Mesenchymal stem cell (in vitro differentiated cells and primary cell): Measurements from ENCODE around the gene THOC2.
"Not testable (repeated sequence)": the region's sequence is repeated elsewhere in the genome, so short reads cannot be mapped to it uniquely, and the experiment has no call there.

Source experiments
- DNase-seq: peaks from one replicate; pipeline ENCODE4 v3.0.0-alpha.2; 2013
- H2AFZ ChIP-seq: one replicate; pipeline ENCODE4 v1.6.1; 2013; ENCODE audit warnings: low read depth, mild to moderate bottlenecking, control low read depth, inconsistent platforms, low read length, moderate library complexity
- H2AK5ac ChIP-seq: 2 replicates; pipeline ENCODE4 v1.6.1; 2013; ENCODE audit warnings: low read length, moderate library complexity, mild to moderate bottlenecking, inconsistent platforms; ENCODE audit not compliant: severe bottlenecking
- H2BK120ac ChIP-seq: one replicate; pipeline ENCODE4 v1.6.1; 2013; ENCODE audit warnings: low read depth, mild to moderate bottlenecking, inconsistent platforms, low read length, moderate library complexity
- H2BK12ac ChIP-seq, 2 experiments: one replicate each; pipeline ENCODE4 v1.6.1; 2013; ENCODE audit warnings: inconsistent platforms in 2 of 2, low read length in 2 of 2, mild to moderate bottlenecking in 2 of 2, moderate library complexity in 2 of 2, control low read depth in 1 of 2
- H2BK15ac ChIP-seq: one replicate; pipeline ENCODE4 v1.6.1; 2013; ENCODE audit warnings: mild to moderate bottlenecking, low read depth, inconsistent platforms; ENCODE audit not compliant: poor library complexity, severe bottlenecking
- H2BK5ac ChIP-seq: 2 replicates; pipeline ENCODE4 v1.6.1; 2013; ENCODE audit warnings: low read depth, mild to moderate bottlenecking, low read length, control low read depth, inconsistent platforms; ENCODE audit not compliant: poor library complexity, severe bottlenecking
- H3K14ac ChIP-seq, 2 experiments: one replicate each; pipeline ENCODE4 v1.6.1; 2013; ENCODE audit warnings: inconsistent platforms in 2 of 2, low read length in 2 of 2, control low read depth in 1 of 2, mild to moderate bottlenecking in 1 of 2, moderate library complexity in 1 of 2
- H3K18ac ChIP-seq, 2 experiments: one replicate each; pipeline ENCODE4 v1.6.1; 2013; ENCODE audit warnings: inconsistent platforms in 2 of 2, low read length in 2 of 2, control low read depth in 1 of 2, low read depth in 1 of 2, mild to moderate bottlenecking in 1 of 2
- H3K23ac ChIP-seq, 2 experiments: one replicate each; pipeline ENCODE4 v1.6.1; 2013; ENCODE audit warnings: inconsistent platforms in 2 of 2, low read length in 2 of 2, mild to moderate bottlenecking in 2 of 2, moderate library complexity in 2 of 2, control low read depth in 1 of 2
- H3K27ac ChIP-seq: 2 replicates; pipeline ENCODE4 v1.5.1; 2013; ENCODE audit warnings: mild to moderate bottlenecking, moderate library complexity, low read length, control low read depth, inconsistent platforms; ENCODE audit not compliant: poor library complexity, severe bottlenecking
- H3K27me3 ChIP-seq, 2 experiments: 2 replicates each; pipeline versions ENCODE4 v1.6.1 to v1.7.0; 2013; ENCODE audit warnings: low read length in 2 of 2, mild to moderate bottlenecking in 2 of 2, moderate library complexity in 2 of 2, control low read depth in 1 of 2, inconsistent platforms in 1 of 2; ENCODE audit not compliant: control insufficient read depth in 1 of 2, insufficient read depth in 1 of 2
- H3K36me3 ChIP-seq, 2 experiments: 2 replicates each; pipeline versions ENCODE4 v1.6.1 to v1.7.0; 2013; ENCODE audit warnings: low read length in 2 of 2, control low read depth in 1 of 2, inconsistent platforms in 1 of 2, low read depth in 1 of 2, mild to moderate bottlenecking in 1 of 2; ENCODE audit not compliant: insufficient read depth in 2 of 2, control insufficient read depth in 1 of 2
- H3K4ac ChIP-seq, 2 experiments: one replicate each; pipeline ENCODE4 v1.6.1; 2013; ENCODE audit warnings: inconsistent platforms in 2 of 2, low read length in 2 of 2, mild to moderate bottlenecking in 2 of 2, moderate library complexity in 2 of 2, control low read depth in 1 of 2, low read depth in 1 of 2
- H3K4me1 ChIP-seq: 2 replicates; pipeline ENCODE4 v1.6.1; 2013; ENCODE audit warnings: low read depth, low read length, control low read depth; ENCODE audit not compliant: control insufficient read depth, insufficient read depth
- H3K4me2 ChIP-seq: 2 replicates; pipeline ENCODE4 v1.6.1; 2013; ENCODE audit warnings: low read length, mild to moderate bottlenecking, inconsistent platforms; ENCODE audit not compliant: poor library complexity, severe bottlenecking
- H3K4me3 ChIP-seq, 2 experiments: 2 replicates each; pipeline versions ENCODE4 v1.5.1 to v1.7.0; 2013; ENCODE audit warnings: low read length in 2 of 2, mild to moderate bottlenecking in 2 of 2, control low read depth in 1 of 2, low read depth in 1 of 2; ENCODE audit not compliant: insufficient read depth in 1 of 2
- H3K79me1 ChIP-seq: replicated peaks from 2 replicates; pipeline ENCODE4 v1.6.1; 2013; ENCODE audit warnings: mild to moderate bottlenecking, control low read depth, low read length, inconsistent platforms; ENCODE audit not compliant: poor library complexity, severe bottlenecking
- H3K9ac ChIP-seq: 2 replicates; pipeline ENCODE4 v1.7.0; 2013; ENCODE audit warnings: mild to moderate bottlenecking, low read length, moderate library complexity
- H3K9me3 ChIP-seq: 2 replicates; pipeline ENCODE4 v1.7.0; 2013; ENCODE audit warnings: mild to moderate bottlenecking, low read length; ENCODE audit not compliant: control insufficient read depth
- H4K8ac ChIP-seq: one replicate; pipeline ENCODE4 v1.6.1; 2013; ENCODE audit warnings: inconsistent platforms, mild to moderate bottlenecking, low read length, moderate library complexity
- H4K91ac ChIP-seq: one replicate; pipeline ENCODE4 v1.6.1; 2013; ENCODE audit warnings: mild to moderate bottlenecking, low read length, inconsistent platforms
- WGBS: methylation state at CpG from one replicate; pipeline ENCODE4 v1.1.7; 2013; ENCODE audit warnings: mixed read lengths; 5-methylcytosine and 5-hydroxymethylcytosine counted together

Gene THOC2

GRCh38 chrX:123728554-123728953, 4.3 kb downstream of the THOC2 start:
- Histone ChIP-seq H3K4me2 (no peak overlapping the region), H3K27me3 (no peaks in the 10 kb centered on the region), H3K9me3 (no peaks in the 10 kb centered on the region), H3K23ac (no peak overlapping the region), H2BK12ac (no peak overlapping the region), H2BK120ac (no peak overlapping the region), H3K4me1 (peaks cover 3% of the 10 kb centered on the region), H4K8ac (no peak overlapping the region), H4K91ac (no peak overlapping the region), H2BK15ac (no peak overlapping the region), H3K4ac (no peak overlapping the region), H3K18ac (no peak overlapping the region), H3K27ac (no peak overlapping the region), H2BK5ac (no peak overlapping the region), H3K9ac (no peak overlapping the region), H3K14ac (no peak overlapping the region), H3K4me3 (no peak overlapping the region), H2AK5ac (no peak overlapping the region), H3K79me1 (no peaks in the 10 kb centered on the region), H2AFZ (no peak overlapping the region), H3K36me3 (peaks cover 0 to 13% of the 10 kb centered on the region in 2 experiments)
- no peak for DNase-seq
- WGBS = 100% methylated on average over 1 of the region's 3 CpGs

GRCh38 chrX:123728016-123728415, 4.8 kb downstream of the THOC2 start:
- 50% methylated on average over 2 of the region's 3 CpGs for WGBS
- H4K8ac ChIP-seq = no peak overlapping the region
- H3K27me3 ChIP-seq = no peaks in the 10 kb centered on the region
- H3K23ac ChIP-seq = no peak overlapping the region
- H2BK5ac ChIP-seq = no peak overlapping the region
- peaks cover 3% of the 10 kb centered on the region for H3K4me1 ChIP-seq
- no peak overlapping the region for H3K4me2 ChIP-seq
- H2BK120ac ChIP-seq = no peak overlapping the region
- no peak overlapping the region for H3K18ac ChIP-seq
- no peak overlapping the region for H3K9ac ChIP-seq
- H2AK5ac ChIP-seq = no peak overlapping the region
- H3K4ac ChIP-seq = no peak overlapping the region
- no peak overlapping the region for H2BK15ac ChIP-seq
- no peak overlapping the region for H3K14ac ChIP-seq
- H3K4me3 ChIP-seq = no peak overlapping the region
- no peak for DNase-seq
- peaks cover 0 to 13% of the 10 kb centered on the region in 2 experiments for H3K36me3 ChIP-seq
- H2BK12ac ChIP-seq = no peak overlapping the region
- H3K79me1 ChIP-seq = no peaks in the 10 kb centered on the region
- H3K27ac ChIP-seq = no peak overlapping the region
- no peaks in the 10 kb centered on the region for H3K9me3 ChIP-seq
- H2AFZ ChIP-seq = no peak overlapping the region
- H4K91ac ChIP-seq = no peak overlapping the region

GRCh38 chrX:123722193-123722592, 10.7 kb downstream of the THOC2 start:
- not testable (repeated sequence) for H3K4me3 ChIP-seq, H3K79me1 ChIP-seq, H3K9ac ChIP-seq, H3K4me2 ChIP-seq, H3K23ac ChIP-seq, H3K27ac ChIP-seq, DNase-seq, H3K18ac ChIP-seq, H3K9me3 ChIP-seq, H3K36me3 ChIP-seq, H3K27me3 ChIP-seq, H3K4me1 ChIP-seq, H4K91ac ChIP-seq, H2AFZ ChIP-seq, H2BK120ac ChIP-seq, H2BK12ac ChIP-seq, H3K14ac ChIP-seq, H2AK5ac ChIP-seq, H2BK15ac ChIP-seq, H3K4ac ChIP-seq, H4K8ac ChIP-seq, H2BK5ac ChIP-seq
- 80% methylated on average over 1 of the region's 1 CpG for WGBS

GRCh38 chrX:123720486-123720885, 12.4 kb downstream of the THOC2 start:
- no peak overlapping the region for H2AK5ac ChIP-seq
- no CpG with 5 or more reads among the region's 2 CpGs for WGBS
- no peak overlapping the region for H2BK15ac ChIP-seq
- no peak overlapping the region for H4K91ac ChIP-seq
- no peak overlapping the region for H3K18ac ChIP-seq
- no peak overlapping the region for H4K8ac ChIP-seq
- no peak overlapping the region for H3K27ac ChIP-seq
- H3K9ac ChIP-seq = no peak overlapping the region
- no peaks in the 10 kb centered on the region for H3K79me1 ChIP-seq
- H2BK12ac ChIP-seq = no peak overlapping the region
- peaks cover 2% of the 10 kb centered on the region for H3K4me1 ChIP-seq
- H2AFZ ChIP-seq = no peak overlapping the region
- peaks cover 3% of the 10 kb centered on the region for H3K9me3 ChIP-seq
- DNase-seq = no peak
- H3K4me2 ChIP-seq = no peak overlapping the region
- H2BK120ac ChIP-seq = no peak overlapping the region
- no peak overlapping the region for H3K4me3 ChIP-seq
- no peak overlapping the region for H3K4ac ChIP-seq
- peaks cover 0 to 6% of the 10 kb centered on the region in 2 experiments for H3K36me3 ChIP-seq
- no peak overlapping the region for H2BK5ac ChIP-seq
- H3K14ac ChIP-seq = no peak overlapping the region
- no peak overlapping the region for H3K23ac ChIP-seq
- no peaks in the 10 kb centered on the region for H3K27me3 ChIP-seq
